ENCODE data around the gene ARSB.

The ARSB gene

GRCh38 chr5:78845470-78845869, 139.6 kb downstream of the ARSB start:
- Histone ChIP-seq H4K20me1 (ENCODE audit: insufficient read depth, low read length) (no peaks in the 10 kb centered on the region), H2AFZ (ENCODE audit: low read length) (no peak overlapping the region), H3K4me2 (ENCODE audit: low read depth, low read length) (no peak overlapping the region), H3K9me2 (replicated peaks; ENCODE audit: insufficient read depth, low read length) (no peaks in the 10 kb centered on the region), H3F3A (ENCODE audit: insufficient read depth, low read length) (no peaks in the 10 kb centered on the region), H3K4me3 (ENCODE audit: low read length) (no peak overlapping the region), H3K27me3 (replicated peaks; ENCODE audit: insufficient read depth, low read length) (no peaks in the 10 kb centered on the region), H3K36me3 (replicated peaks; ENCODE audit: insufficient read depth, low read length) (no peaks in the 10 kb centered on the region), H3K79me2 (ENCODE audit: low read length) (no peaks in the 10 kb centered on the region), H3K4me1 (ENCODE audit: low read length) (no peaks in the 10 kb centered on the region), H3K27ac (ENCODE audit: low read length) (no peak overlapping the region), H3K9ac (ENCODE audit: low read length) (no peak overlapping the region), H3K9me3 (replicated peaks; ENCODE audit: insufficient read depth, low read length) (no peaks in the 10 kb centered on the region)
- TF ChIP-seq CTCF (IDR thresholded peaks at IDR 0.05; ENCODE audit: low read length) (no peak), EZH2 (optimal IDR thresholded peaks at IDR 0.05; ENCODE audit: low read depth, low read length) (no peak), EZH2phosphoT487 (IDR thresholded peaks at IDR 0.05; ENCODE audit: low read length) (no peak)
- no peak for DNase-seq

DNA sequence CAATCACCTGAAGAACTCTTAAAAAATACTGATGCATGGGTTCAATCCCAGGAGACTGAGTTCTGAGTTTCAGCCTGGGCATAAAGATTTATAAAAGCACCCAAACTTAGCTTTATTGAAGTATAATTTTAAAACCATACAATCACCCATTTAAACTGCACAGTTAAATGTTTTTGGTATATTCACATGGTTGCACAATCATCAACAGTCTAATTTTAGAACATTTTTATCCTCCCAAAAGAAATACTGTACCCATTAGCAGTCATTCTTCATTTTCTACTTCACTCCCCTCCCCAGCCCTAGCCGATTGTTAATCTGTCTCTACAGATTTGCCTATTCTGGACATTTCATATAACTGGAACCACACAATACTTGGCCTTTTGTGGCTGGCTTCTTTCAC, 141.7 kb downstream of the ARSB start:
- no peak overlapping the region for H3K4me2 ChIP-seq (ENCODE audit: low read depth, low read length)
- no peak for DNase-seq
- no peak overlapping the region for H3K4me3 ChIP-seq (ENCODE audit: low read length)
- H3F3A ChIP-seq (ENCODE audit: insufficient read depth, low read length), result no peaks in the 10 kb centered on the region
- H3K9me2 ChIP-seq (replicated peaks; ENCODE audit: insufficient read depth, low read length), result no peaks in the 10 kb centered on the region
- H3K4me1 ChIP-seq (ENCODE audit: low read length), result no peaks in the 10 kb centered on the region
- H3K9me3 ChIP-seq (replicated peaks; ENCODE audit: insufficient read depth, low read length), result no peaks in the 10 kb centered on the region
- H3K79me2 ChIP-seq (ENCODE audit: low read length), result no peaks in the 10 kb centered on the region
- H3K9ac ChIP-seq (ENCODE audit: low read length), result no peak overlapping the region
- TF ChIP-seq CTCF (IDR thresholded peaks at IDR 0.05; ENCODE audit: low read length), result no peak
- no peak for TF ChIP-seq EZH2phosphoT487 (IDR thresholded peaks at IDR 0.05; ENCODE audit: low read length)
- no peak for TF ChIP-seq EZH2 (optimal IDR thresholded peaks at IDR 0.05; ENCODE audit: low read depth, low read length)
- no peaks in the 10 kb centered on the region for H4K20me1 ChIP-seq (ENCODE audit: insufficient read depth, low read length)
- H3K36me3 ChIP-seq (replicated peaks; ENCODE audit: insufficient read depth, low read length), result no peaks in the 10 kb centered on the region
- no peak overlapping the region for H2AFZ ChIP-seq (ENCODE audit: low read length)
- H3K27ac ChIP-seq (ENCODE audit: low read length), result no peak overlapping the region
- H3K27me3 ChIP-seq (replicated peaks; ENCODE audit: insufficient read depth, low read length), result no peaks in the 10 kb centered on the region

DNA sequence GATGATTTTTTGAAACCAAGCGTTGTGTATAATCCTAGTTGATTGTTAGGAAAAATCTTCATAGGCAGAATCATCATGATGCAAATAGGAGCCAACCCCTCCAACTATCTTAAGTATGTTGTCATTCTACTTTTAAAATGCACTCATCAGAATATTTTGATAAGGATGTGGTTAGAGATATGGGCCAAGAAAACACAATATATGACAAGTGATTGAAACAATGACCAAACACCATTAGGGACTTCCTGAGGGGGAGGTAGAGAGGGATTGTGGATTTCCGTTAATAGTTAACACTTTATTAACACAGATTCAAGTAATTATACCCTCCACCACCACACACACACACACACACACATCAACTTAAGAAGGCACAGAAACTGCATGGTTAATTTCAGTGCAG, 143.3 kb downstream of the ARSB start:
- Histone ChIP-seq H3K9ac (ENCODE audit: low read length) (no peak overlapping the region), H3K27me3 (replicated peaks; ENCODE audit: insufficient read depth, low read length) (no peaks in the 10 kb centered on the region), H3K9me3 (replicated peaks; ENCODE audit: insufficient read depth, low read length) (no peaks in the 10 kb centered on the region), H3K36me3 (replicated peaks; ENCODE audit: insufficient read depth, low read length) (no peaks in the 10 kb centered on the region), H3K27ac (ENCODE audit: low read length) (no peak overlapping the region), H3K4me2 (ENCODE audit: low read depth, low read length) (no peak overlapping the region), H4K20me1 (ENCODE audit: insufficient read depth, low read length) (no peaks in the 10 kb centered on the region), H3F3A (ENCODE audit: insufficient read depth, low read length) (no peaks in the 10 kb centered on the region), H3K79me2 (ENCODE audit: low read length) (no peaks in the 10 kb centered on the region), H3K4me1 (ENCODE audit: low read length) (no peaks in the 10 kb centered on the region), H3K9me2 (replicated peaks; ENCODE audit: insufficient read depth, low read length) (no peaks in the 10 kb centered on the region), H2AFZ (ENCODE audit: low read length) (no peak overlapping the region), H3K4me3 (ENCODE audit: low read length) (no peak overlapping the region)
- DNase-seq, result no peak
- no peak for TF ChIP-seq EZH2phosphoT487 (IDR thresholded peaks at IDR 0.05; ENCODE audit: low read length)
- TF ChIP-seq CTCF (IDR thresholded peaks at IDR 0.05; ENCODE audit: low read length), result no peak
- no peak for TF ChIP-seq EZH2 (optimal IDR thresholded peaks at IDR 0.05; ENCODE audit: low read depth, low read length)
